ENCODE results near the gene ADAMTSL2. TPM values are rescaled to one million over a fixed set of nuclear protein-coding genes. Genes with fewer than 3 reads are reported as not detected.

Gene ADAMTSL2
- total and polyA plus RNA-seq, 8 donors, result 1.3 to 20.6 (median 2.6) TPM; not detected in 2

DNA sequence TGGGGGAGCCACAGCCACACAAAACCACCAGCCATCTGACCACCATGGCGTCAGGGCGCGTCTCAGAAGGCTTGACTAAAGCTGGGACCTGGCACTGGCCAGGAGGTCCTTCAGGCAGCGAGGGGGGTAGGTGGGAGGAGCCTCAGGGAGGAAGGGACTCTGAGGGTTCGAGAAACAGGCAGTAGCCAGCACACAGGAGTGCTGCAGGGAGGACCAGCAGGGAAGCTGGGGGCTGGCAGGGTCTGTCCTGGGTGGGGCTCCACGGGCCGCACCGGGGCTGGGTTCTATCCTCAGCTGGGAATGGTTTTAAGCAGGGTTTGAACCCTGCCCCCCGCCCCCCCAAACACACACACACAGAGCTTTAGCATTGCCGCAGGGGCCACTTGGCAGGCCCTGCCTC, 67.2 kb downstream of the ADAMTSL2 start:
- intact Hi-C loops (cut with DNase I; ENCODE audit: low total_unique reads), result no loop called here
- WGBS, 5 donors, result 69 to 83% (median 80%) methylated on average over 7 to 10 of the region's 10 CpGs
- Histone ChIP-seq H3K4me3 (no peak overlapping the region), H3K9me3 (peaks cover 7 to 24% (median 24%) of the 10 kb centered on the region in 4 donors), H3K4me1 (no peaks in the 10 kb centered on the region), H3K27me3 (peaks cover 0 to 63% (median 21%) of the 10 kb centered on the region in 3 donors), H3K36me3 (no peaks in the 10 kb centered on the region), H3K27ac (no peak overlapping the region)
- no peak for DNase-seq
- no peak for TF ChIP-seq EP300 (IDR thresholded peaks at IDR 0.05)
- TF ChIP-seq POLR2A (IDR thresholded peaks at IDR 0.05), result no peak
- TF ChIP-seq POLR2AphosphoS5 (IDR thresholded peaks at IDR 0.05), result no peak
- TF ChIP-seq, protein P1, sequence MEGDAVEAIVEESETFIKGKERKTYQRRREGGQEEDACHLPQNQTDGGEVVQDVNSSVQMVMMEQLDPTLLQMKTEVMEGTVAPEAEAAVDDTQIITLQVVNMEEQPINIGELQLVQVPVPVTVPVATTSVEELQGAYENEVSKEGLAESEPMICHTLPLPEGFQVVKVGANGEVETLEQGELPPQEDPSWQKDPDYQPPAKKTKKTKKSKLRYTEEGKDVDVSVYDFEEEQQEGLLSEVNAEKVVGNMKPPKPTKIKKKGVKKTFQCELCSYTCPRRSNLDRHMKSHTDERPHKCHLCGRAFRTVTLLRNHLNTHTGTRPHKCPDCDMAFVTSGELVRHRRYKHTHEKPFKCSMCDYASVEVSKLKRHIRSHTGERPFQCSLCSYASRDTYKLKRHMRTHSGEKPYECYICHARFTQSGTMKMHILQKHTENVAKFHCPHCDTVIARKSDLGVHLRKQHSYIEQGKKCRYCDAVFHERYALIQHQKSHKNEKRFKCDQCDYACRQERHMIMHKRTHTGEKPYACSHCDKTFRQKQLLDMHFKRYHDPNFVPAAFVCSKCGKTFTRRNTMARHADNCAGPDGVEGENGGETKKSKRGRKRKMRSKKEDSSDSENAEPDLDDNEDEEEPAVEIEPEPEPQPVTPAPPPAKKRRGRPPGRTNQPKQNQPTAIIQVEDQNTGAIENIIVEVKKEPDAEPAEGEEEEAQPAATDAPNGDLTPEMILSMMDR (IDR thresholded peaks at IDR 0.05), result no peak

DNA sequence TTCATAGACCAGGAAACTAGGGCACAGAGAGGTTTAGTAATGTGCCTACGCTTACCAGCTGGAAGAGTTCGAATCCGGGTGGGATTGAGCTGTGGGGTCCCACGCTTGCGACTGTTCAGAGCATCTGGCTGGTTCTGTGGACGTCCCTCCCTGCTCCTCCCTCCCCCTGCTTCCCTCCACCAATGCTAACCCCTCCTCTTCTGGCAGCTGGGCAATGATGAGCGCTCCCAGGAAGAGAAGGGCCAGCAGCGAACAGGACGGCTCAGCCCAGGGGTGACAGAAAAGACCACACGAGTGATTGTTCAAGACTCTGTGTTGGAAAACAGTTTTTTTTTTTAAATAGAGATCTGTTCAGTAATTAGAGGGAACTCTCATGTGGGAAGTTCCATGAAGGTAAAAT, 67.8 kb downstream of the ADAMTSL2 start:
- Histone ChIP-seq H3K27me3 (peaks cover 5 to 68% (median 26%) of the 10 kb centered on the region in 3 donors), H3K4me1 (no peaks in the 10 kb centered on the region), H3K9me3 (peaks cover 7 to 19% (median 18%) of the 10 kb centered on the region in 4 donors), H3K36me3 (no peaks in the 10 kb centered on the region), H3K27ac (no peak overlapping the region), H3K4me3 (no peak overlapping the region)
- DNase-seq, result no peak
- WGBS, 5 donors, result 64 to 71% (median 68%) methylated on average over 10 of the region's 10 CpGs
- intact Hi-C loops (cut with DNase I; ENCODE audit: low total_unique reads), result no loop called here
- TF ChIP-seq POLR2AphosphoS5 (IDR thresholded peaks at IDR 0.05) (no peak), POLR2A (IDR thresholded peaks at IDR 0.05) (no peak), EP300 (IDR thresholded peaks at IDR 0.05) (no peak)
- TF ChIP-seq, protein P1 (IDR thresholded peaks at IDR 0.05), result no peak

DNA sequence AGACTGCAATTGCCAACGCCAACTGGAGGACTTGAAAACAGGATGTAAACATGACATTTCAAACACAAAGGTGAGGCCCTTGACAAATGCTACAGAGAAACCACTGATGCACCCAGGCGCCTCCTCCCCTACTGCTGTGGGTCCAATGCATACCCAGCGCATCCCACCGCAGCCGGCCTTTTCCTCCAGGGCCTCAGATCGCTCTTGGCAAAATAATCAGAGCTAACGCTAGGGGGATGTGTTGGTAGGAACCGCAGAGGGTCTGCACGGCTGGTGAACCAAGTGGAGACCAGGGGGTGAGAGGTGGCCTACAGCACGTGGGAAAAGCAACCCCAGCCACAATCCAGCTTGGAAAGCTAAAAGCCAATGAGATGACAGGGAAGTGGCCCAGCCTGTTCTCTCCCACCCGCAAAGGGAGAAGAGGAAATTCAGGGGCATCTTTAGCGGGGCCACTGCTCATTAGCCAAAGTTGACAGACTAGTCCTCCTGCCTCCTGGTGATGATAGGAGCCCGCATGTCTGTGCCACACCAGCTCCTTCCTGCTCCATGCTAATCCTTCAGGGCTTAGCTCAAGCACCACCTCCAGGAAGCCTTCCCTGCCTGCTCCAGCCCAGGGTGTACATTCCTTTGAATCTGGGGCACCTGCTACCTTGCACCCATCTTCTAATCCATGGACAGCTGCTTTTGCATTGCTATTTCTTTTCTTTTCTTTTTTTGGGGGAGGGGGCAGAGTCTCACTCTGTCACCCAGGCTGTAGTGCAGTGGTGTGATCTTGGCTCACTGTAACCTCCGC, 68.8 kb downstream of the ADAMTSL2 start:
- DNase-seq, result no peak
- TF ChIP-seq, protein P1 (IDR thresholded peaks at IDR 0.05), result no peak
- TF ChIP-seq EP300 (IDR thresholded peaks at IDR 0.05), result no peak
- TF ChIP-seq POLR2A (IDR thresholded peaks at IDR 0.05), result no peak
- TF ChIP-seq POLR2AphosphoS5 (IDR thresholded peaks at IDR 0.05), result no peak
- no peaks in the 10 kb centered on the region for H3K4me1 ChIP-seq
- H3K36me3 ChIP-seq, result no peaks in the 10 kb centered on the region
- WGBS, 5 donors, result 26 to 40% (median 31%) methylated on average over 14 of the region's 14 CpGs
- intact Hi-C loops (cut with DNase I; ENCODE audit: low total_unique reads), result no loop called here
- H3K27ac ChIP-seq, result no peak overlapping the region
- H3K4me3 ChIP-seq, result no peak overlapping the region
- H3K9me3 ChIP-seq, result peaks cover 0 to 8% (median 8%) of the 10 kb centered on the region in 4 donors
- H3K27me3 ChIP-seq, result peaks cover 6 to 79% (median 37%) of the 10 kb centered on the region in 3 donors

DNA sequence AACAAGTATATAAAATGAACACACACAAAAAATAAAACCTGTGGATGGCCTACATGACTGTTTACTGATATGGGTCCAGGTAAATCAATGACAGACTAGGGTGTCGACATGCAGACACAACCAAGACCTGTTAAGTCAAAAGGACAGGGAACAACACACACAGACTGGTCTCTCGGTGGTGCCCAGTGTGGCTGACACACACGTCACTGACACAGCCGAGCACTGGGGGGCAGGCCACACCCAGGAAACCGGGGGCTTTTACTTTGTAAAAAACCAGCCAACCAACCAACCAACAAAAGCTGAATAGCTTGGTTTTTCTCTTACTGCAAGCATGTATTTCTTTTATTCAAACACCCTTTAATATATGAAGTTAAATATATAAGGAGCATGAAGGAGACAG, 69.7 kb downstream of the ADAMTSL2 start:
- TF ChIP-seq POLR2A (IDR thresholded peaks at IDR 0.05), result no peak
- TF ChIP-seq, protein P1 (IDR thresholded peaks at IDR 0.05), result no peak
- no peak for TF ChIP-seq EP300 (IDR thresholded peaks at IDR 0.05)
- TF ChIP-seq POLR2AphosphoS5 (IDR thresholded peaks at IDR 0.05), result no peak
- peaks cover 13 to 88% (median 45%) of the 10 kb centered on the region in 3 donors for H3K27me3 ChIP-seq
- 14 to 27% (median 21%) methylated on average over 5 of the region's 5 CpGs for WGBS, 5 donors

More for the DNA sequence above, 69.7 kb downstream of the ADAMTSL2 start:
- Histone ChIP-seq H3K27ac (no peak overlapping the region), H3K36me3 (no peaks in the 10 kb centered on the region), H3K4me3 (no peak overlapping the region), H3K4me1 (peaks cover 0 to 5% (median 2%) of the 10 kb centered on the region in 4 donors), H3K9me3 (no peaks in the 10 kb centered on the region)
- DNase-seq, result peak in 1 of 2 donors; percentile 34
- intact Hi-C loops (cut with DNase I; ENCODE audit: low total_unique reads), result no loop called here
